ENCODE data around the gene GJA3. TPM values are rescaled to one million over a fixed set of nuclear protein-coding genes. Genes with fewer than 3 reads are reported as not detected.

Gene GJA3
- total RNA-seq, 2 experiments from 2014 or later, result 0.65 to 0.91 TPM

- POLR2A ChIA-PET, result no interaction called here
- CTCF ChIA-PET, result no interaction called here
Measured at GRCh38 chr13:20186771-20187170, 25.9 kb upstream of the GJA3 start.

GRCh38 chr13:20185366-20186056 is 24.7 kb upstream of the GJA3 start:
- ChIA-PET POLR2A (no interaction called here), CTCF (interaction anchor here (1.6 kb wide), 1 partner anchor 11 kb away, joined by 3 read pairs; no protein-coding TSS in a partner anchor)

GRCh38 chr13:20182231-20182846 is 21.5 kb upstream of the GJA3 start:
- ChIA-PET CTCF (interaction anchor here (0.6 to 1.1 kb wide), 6 partner anchors 9 to 754 kb away, joined by 3 to 5 read pairs (median 3); no protein-coding TSS in a partner anchor), POLR2A (interaction anchor here (0.6 kb wide), 1 partner anchor 532 kb away, joined by 3 read pairs; no protein-coding TSS in a partner anchor)

- ChIA-PET CTCF (interaction anchor here (0.6 kb wide), 1 partner anchor 19 kb away, joined by 3 read pairs; no protein-coding TSS in a partner anchor), POLR2A (no interaction called here)
Measured at GRCh38 chr13:20181188-20181587, 20.3 kb upstream of the GJA3 start.

- CTCF ChIA-PET, result no interaction called here
- POLR2A ChIA-PET, result no interaction called here
Measured at GRCh38 chr13:20178156-20178555, 17.3 kb upstream of the GJA3 start.

- ChIA-PET POLR2A (no interaction called here), CTCF (no interaction called here)
Measured at GRCh38 chr13:20177049-20177831, 16.4 kb upstream of the GJA3 start.

- ChIA-PET CTCF (no interaction called here), POLR2A (no interaction called here)
Measured at GRCh38 chr13:20175907-20176652, 15.2 kb upstream of the GJA3 start.

- ChIA-PET POLR2A (no interaction called here), CTCF (no interaction called here)
Measured at GRCh38 chr13:20175406-20175794, 14.5 kb upstream of the GJA3 start.

- CTCF ChIA-PET, result interaction anchor here (0.9 kb wide), 1 partner anchor 51 kb away, joined by 3 read pairs; no protein-coding TSS in a partner anchor
Measured at GRCh38 chr13:20174656-20175405, 14.0 kb upstream of the GJA3 start.

GRCh38 chr13:20173116-20173746 is 12.4 kb upstream of the GJA3 start:
- ChIA-PET CTCF (interaction anchor here (0.9 kb wide), 1 partner anchor 9 kb away, joined by 3 read pairs; no protein-coding TSS in a partner anchor), POLR2A (no interaction called here)

More at GRCh38 chr13:20174656-20175405, 14.0 kb upstream of the GJA3 start:
- POLR2A ChIA-PET, result no interaction called here

- POLR2A ChIA-PET, result no interaction called here
- CTCF ChIA-PET, result no interaction called here
Measured at GRCh38 chr13:20171364-20171763, 10.5 kb upstream of the GJA3 start.

GRCh38 chr13:20170921-20171320 is 10.1 kb upstream of the GJA3 start:
- ChIA-PET CTCF (no interaction called here), POLR2A (no interaction called here)

- ChIA-PET CTCF (interaction anchor here (0.6 kb wide), 1 partner anchor 44 kb away, joined by 3 read pairs; no protein-coding TSS in a partner anchor), POLR2A (no interaction called here)
Measured at GRCh38 chr13:20168396-20168795, 7.5 kb upstream of the GJA3 start.

GRCh38 chr13:20165417-20166257 is 4.8 kb upstream of the GJA3 start:
- POLR2A ChIA-PET, result no interaction called here

GRCh38 chr13:20161951-20162300 is 1.1 kb upstream of the GJA3 start:
- ChIA-PET CTCF (no interaction called here), POLR2A (interaction anchor here (0.5 to 0.7 kb wide), 2 partner anchors 8 to 89 kb away, joined by 4 to 8 read pairs; no protein-coding TSS in a partner anchor)

More at GRCh38 chr13:20165417-20166257, 4.8 kb upstream of the GJA3 start:
- CTCF ChIA-PET, result no interaction called here

GRCh38 chr13:20161275-20161950 is 561 bp upstream of the GJA3 start:
- POLR2A ChIA-PET, result interaction anchor here (0.5 to 1.6 kb wide), 3 partner anchors 8 to 89 kb away, joined by 4 to 8 read pairs (median 4); no protein-coding TSS in a partner anchor
- CTCF ChIA-PET, result interaction anchor here (1.1 kb wide), 1 partner anchor 176 kb away, joined by 3 read pairs; no protein-coding TSS in a partner anchor
